ENCODE data around the gene KCNG4. TPM values are rescaled to one million over a fixed set of nuclear protein-coding genes. Genes with fewer than 3 reads are reported as not detected.

KCNG4 gene
- total and polyA plus RNA-seq, 2 donors (not counting 3 experiments of a cell fraction or from before 2014, with no cell fraction given), result not detected

GRCh38 chr16:84226026-84226425 lies 13.8 kb downstream of the KCNG4 start:
- Histone ChIP-seq H3K9ac (replicated peaks; ENCODE audit: extremely low read depth, insufficient read depth, low read length) (no peak overlapping the region), H3K4me3 (replicated peaks in 1 of 3; ENCODE audit: insufficient read depth in 1 of 3, low read depth in 1 of 3, low read length in 3 of 3) (no peak overlapping the region), H4K20me1 (replicated peaks; ENCODE audit: control insufficient read depth, extremely low read depth, insufficient read depth, low read length) (no peaks in the 10 kb centered on the region), H3K9me1 (replicated peaks; ENCODE audit: control insufficient read depth, extremely low read depth, insufficient read depth, low read length) (no peaks in the 10 kb centered on the region), H3K4me2 (ENCODE audit: insufficient read depth, low read length) (no peak overlapping the region), H3K36me3 (ENCODE audit: control insufficient read depth in 2 of 2, extremely low read depth in 1 of 2, insufficient read depth in 2 of 2, low read length in 2 of 2) (no peaks in the 10 kb centered on the region), H3K9me3 (replicated peaks; ENCODE audit: control insufficient read depth, insufficient read depth, low read length) (no peaks in the 10 kb centered on the region), H3K27me3 (ENCODE audit: control insufficient read depth in 2 of 2, insufficient read depth in 2 of 2, low read length in 2 of 2) (peaks cover 0 to 2% of the 10 kb centered on the region in 2 experiments), H2AFZ (ENCODE audit: low read depth, low read length) (no peak overlapping the region), H3K79me2 (ENCODE audit: control insufficient read depth, insufficient read depth, low read length) (no peaks in the 10 kb centered on the region), H3K27ac (ENCODE audit: insufficient read depth, low read depth, low read length) (no peak overlapping the region), H3K4me1 (ENCODE audit: control insufficient read depth, extremely low read depth, insufficient read depth, low read length) (peaks cover 5% of the 10 kb centered on the region)
- TF ChIP-seq CTCF (IDR thresholded peaks at IDR 0.05; ENCODE audit: extremely low read depth in 1 of 2, insufficient read depth in 1 of 2, low read depth in 1 of 2, low read length in 2 of 2), result no peak
- TF ChIP-seq POLR2A (IDR thresholded peaks at IDR 0.05; ENCODE audit: low read depth, low read length), result no peak
- dilution Hi-C loops (cut with MboI; ENCODE audit: extremely low pct_ligation_motif_present, low sequenced_read_pairs), result loop anchor here (25.0 kb wide), 1 partner anchor 186 kb away; no protein-coding TSS in a partner anchor
- intact Hi-C loops (cut with micrococcal nuclease), result no loop called here
- CTCF ChIA-PET, result no interaction called here
- no peak for DNase-seq (ENCODE audit: low read depth, low spot score)
- no TSS peak for BruUV-seq (replicated peaks)
- no peak for FAIRE-seq
- POLR2A ChIA-PET, result no interaction called here

GRCh38 chr16:84225571-84225970 lies 14.2 kb downstream of the KCNG4 start:
- Histone ChIP-seq H3K27me3 (ENCODE audit: control insufficient read depth in 2 of 2, insufficient read depth in 2 of 2, low read length in 2 of 2) (peaks cover 0 to 2% of the 10 kb centered on the region in 2 experiments), H3K4me3 (replicated peaks in 1 of 3; ENCODE audit: insufficient read depth in 1 of 3, low read depth in 1 of 3, low read length in 3 of 3) (no peak overlapping the region), H3K27ac (ENCODE audit: insufficient read depth, low read depth, low read length) (no peak overlapping the region), H2AFZ (ENCODE audit: low read depth, low read length) (no peak overlapping the region), H4K20me1 (replicated peaks; ENCODE audit: control insufficient read depth, extremely low read depth, insufficient read depth, low read length) (no peaks in the 10 kb centered on the region), H3K9me3 (replicated peaks; ENCODE audit: control insufficient read depth, insufficient read depth, low read length) (no peaks in the 10 kb centered on the region), H3K36me3 (ENCODE audit: control insufficient read depth in 2 of 2, extremely low read depth in 1 of 2, insufficient read depth in 2 of 2, low read length in 2 of 2) (no peaks in the 10 kb centered on the region), H3K4me2 (ENCODE audit: insufficient read depth, low read length) (no peak overlapping the region), H3K79me2 (ENCODE audit: control insufficient read depth, insufficient read depth, low read length) (no peaks in the 10 kb centered on the region), H3K4me1 (ENCODE audit: control insufficient read depth, extremely low read depth, insufficient read depth, low read length) (peaks cover 5% of the 10 kb centered on the region), H3K9me1 (replicated peaks; ENCODE audit: control insufficient read depth, extremely low read depth, insufficient read depth, low read length) (no peaks in the 10 kb centered on the region), H3K9ac (replicated peaks; ENCODE audit: extremely low read depth, insufficient read depth, low read length) (no peak overlapping the region)
- POLR2A ChIA-PET, result no interaction called here
- CTCF ChIA-PET, result no interaction called here
- DNase-seq (ENCODE audit: low read depth, low spot score) (no peak), FAIRE-seq (no peak)
- intact Hi-C loops (cut with micrococcal nuclease), result no loop called here
- no TSS peak for BruUV-seq (replicated peaks)
- dilution Hi-C loops (cut with MboI; ENCODE audit: extremely low pct_ligation_motif_present, low sequenced_read_pairs), result loop anchor here (25.0 kb wide), 1 partner anchor 187 kb away; no protein-coding TSS in a partner anchor
- TF ChIP-seq POLR2AphosphoS5 (IDR thresholded peaks at IDR 0.05; ENCODE audit: insufficient read depth, low read depth, low read length), result no peak
- TF ChIP-seq JUN (IDR thresholded peaks at IDR 0.05; ENCODE audit: borderline replicate concordance, insufficient read depth, insufficient read length, low read depth), result no peak
- no peak for TF ChIP-seq GATA2 (IDR thresholded peaks at IDR 0.05; ENCODE audit: insufficient read depth, insufficient read length, low read depth, low read length)
- TF ChIP-seq MYC (IDR thresholded peaks at IDR 0.05; ENCODE audit: low read depth, low read length), result no peak
- TF ChIP-seq POLR2A (IDR thresholded peaks at IDR 0.05; ENCODE audit: low read depth, low read length), result no peak
- no peak for TF ChIP-seq EZH2 (IDR thresholded peaks at IDR 0.05; ENCODE audit: borderline replicate concordance, low read depth, low read length, severe bottlenecking)
- no peak for TF ChIP-seq FOS (IDR thresholded peaks at IDR 0.05; ENCODE audit: borderline replicate concordance, insufficient read depth, low read length)
